ENCODE measurements around the gene SAMD14.

GRCh38 chr17:50130559-50131305 lies 772 bp upstream of the SAMD14 start:
- no peak for TF ChIP-seq SMC3 (IDR thresholded peaks at IDR 0.05; ENCODE audit: borderline replicate concordance, low read length)
- no peak for TF ChIP-seq TCF7 (IDR thresholded peaks at IDR 0.05; ENCODE audit: borderline replicate concordance)
- no peak for TF ChIP-seq SUZ12 (IDR thresholded peaks at IDR 0.05; ENCODE audit: unreplicated experiment)
- TF ChIP-seq MLLT1 (IDR thresholded peaks at IDR 0.05): no peak
- no peak for TF ChIP-seq CEBPB (IDR thresholded peaks at IDR 0.05; ENCODE audit: borderline replicate concordance in 1 of 2, low read depth in 2 of 2, low read length in 2 of 2)
- no peak for TF ChIP-seq NR2C1 (IDR thresholded peaks at IDR 0.05)
- no peak for TF ChIP-seq POLR2A (IDR thresholded peaks at IDR 0.05; ENCODE audit: low read depth, low read length)

Measured in GM12878 (cell line).